Measurements from ENCODE around the gene UVSSA.
"Not testable (repeated sequence)": the region's sequence is repeated elsewhere in the genome, so short reads cannot be mapped to it uniquely, and the experiment has no call there.

Gene UVSSA

GRCh38 chr4:1421657-1422056 lies 74.6 kb downstream of the UVSSA start:
- no peak for DNase-seq (ENCODE audit: low spot score)

- no peak for DNase-seq (ENCODE audit: low spot score)
These were observed 80.0 kb downstream of the UVSSA start for GRCh38 chr4:1427010-1427409.

- DNase-seq (ENCODE audit: low spot score): not testable (repeated sequence)
These were observed 96.7 kb downstream of the UVSSA start for GRCh38 chr4:1443688-1444172.
